ENCODE results near the gene EIF2S3.

EIF2S3 gene

DNA sequence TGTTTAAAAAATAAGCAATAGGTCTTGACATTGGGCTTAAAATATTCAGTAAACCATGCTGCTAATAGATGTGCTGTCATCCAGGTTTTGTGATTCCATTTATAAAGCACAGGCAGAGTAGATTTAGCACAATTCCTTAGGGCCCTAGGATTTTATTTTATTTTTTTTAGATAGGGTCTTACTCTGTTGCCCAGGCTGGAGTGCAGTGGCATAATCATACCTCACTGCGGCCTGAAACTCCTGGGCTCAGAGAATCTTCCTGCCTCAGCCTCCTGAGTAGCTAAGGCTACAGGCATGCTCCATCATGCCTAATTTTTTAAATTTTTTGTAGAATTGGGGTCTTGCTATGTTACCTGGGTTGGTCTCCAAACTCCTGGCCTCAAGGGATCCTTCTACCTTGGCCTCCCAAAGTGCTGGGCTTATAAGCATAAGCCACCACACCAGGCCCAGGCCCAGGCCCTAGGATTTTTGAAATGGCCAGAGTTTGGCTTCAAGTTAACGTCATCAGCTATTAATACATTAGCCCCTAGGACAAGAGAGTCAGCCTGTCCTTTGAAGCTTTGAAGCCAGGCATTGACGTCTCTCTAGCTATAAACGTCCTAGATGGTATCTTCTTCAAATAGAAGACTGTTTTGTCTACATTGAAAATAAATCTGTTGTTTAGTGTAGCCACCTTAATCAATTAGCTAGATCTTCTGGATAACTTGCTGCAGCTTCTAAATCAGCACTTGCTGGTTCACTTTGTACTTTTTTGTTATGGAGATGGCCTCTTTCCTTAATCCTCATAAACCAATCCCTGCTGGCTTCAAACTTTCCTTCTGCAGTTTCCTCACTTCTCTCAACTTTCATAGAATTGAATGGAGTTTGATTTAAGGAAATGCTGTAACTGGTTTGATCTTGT lies 35.8 kb downstream of the EIF2S3 start:
- no peak for ATAC-seq
- TF ChIP-seq ZNF565 (CRISPR knock-in tag; conservative IDR thresholded peaks at IDR 0.05; ENCODE audit: low read depth) (no peak), ARNTL (CRISPR knock-in tag; IDR thresholded peaks at IDR 0.05; ENCODE audit: borderline replicate concordance, low read depth) (no peak), ISL1 (CRISPR knock-in tag; IDR thresholded peaks at IDR 0.05) (no peak)

DNA sequence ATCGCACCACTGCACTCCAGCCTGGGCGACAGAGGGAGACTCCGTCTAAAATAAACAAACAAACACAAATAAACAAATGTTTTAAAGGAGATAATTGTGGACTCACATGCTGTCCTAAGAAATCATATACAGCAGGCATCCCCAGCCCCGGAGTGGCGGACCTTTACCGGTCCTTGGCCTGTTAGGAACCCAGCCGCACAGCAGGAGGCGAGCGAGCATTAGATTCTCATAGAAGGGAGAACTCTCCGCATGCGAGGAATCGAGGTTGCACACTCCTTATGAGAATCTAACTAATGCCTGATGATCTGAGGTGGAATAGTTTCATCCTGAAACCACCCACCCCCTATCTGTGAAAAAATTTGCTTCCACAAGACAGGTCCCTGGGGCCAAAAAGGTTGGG lies 39.0 kb downstream of the EIF2S3 start:
- no peak for ATAC-seq
- TF ChIP-seq, protein P1, sequence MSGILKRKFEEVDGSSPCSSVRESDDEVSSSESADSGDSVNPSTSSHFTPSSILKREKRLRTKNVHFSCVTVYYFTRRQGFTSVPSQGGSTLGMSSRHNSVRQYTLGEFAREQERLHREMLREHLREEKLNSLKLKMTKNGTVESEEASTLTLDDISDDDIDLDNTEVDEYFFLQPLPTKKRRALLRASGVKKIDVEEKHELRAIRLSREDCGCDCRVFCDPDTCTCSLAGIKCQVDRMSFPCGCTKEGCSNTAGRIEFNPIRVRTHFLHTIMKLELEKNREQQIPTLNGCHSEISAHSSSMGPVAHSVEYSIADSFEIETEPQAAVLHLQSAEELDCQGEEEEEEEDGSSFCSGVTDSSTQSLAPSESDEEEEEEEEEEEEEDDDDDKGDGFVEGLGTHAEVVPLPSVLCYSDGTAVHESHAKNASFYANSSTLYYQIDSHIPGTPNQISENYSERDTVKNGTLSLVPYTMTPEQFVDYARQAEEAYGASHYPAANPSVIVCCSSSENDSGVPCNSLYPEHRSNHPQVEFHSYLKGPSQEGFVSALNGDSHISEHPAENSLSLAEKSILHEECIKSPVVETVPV (CRISPR knock-in tag; IDR thresholded peaks at IDR 0.05) = no peak
- TF ChIP-seq GLIS3 (CRISPR knock-in tag; IDR thresholded peaks at IDR 0.05) = no peak
- TF ChIP-seq, protein P2, sequence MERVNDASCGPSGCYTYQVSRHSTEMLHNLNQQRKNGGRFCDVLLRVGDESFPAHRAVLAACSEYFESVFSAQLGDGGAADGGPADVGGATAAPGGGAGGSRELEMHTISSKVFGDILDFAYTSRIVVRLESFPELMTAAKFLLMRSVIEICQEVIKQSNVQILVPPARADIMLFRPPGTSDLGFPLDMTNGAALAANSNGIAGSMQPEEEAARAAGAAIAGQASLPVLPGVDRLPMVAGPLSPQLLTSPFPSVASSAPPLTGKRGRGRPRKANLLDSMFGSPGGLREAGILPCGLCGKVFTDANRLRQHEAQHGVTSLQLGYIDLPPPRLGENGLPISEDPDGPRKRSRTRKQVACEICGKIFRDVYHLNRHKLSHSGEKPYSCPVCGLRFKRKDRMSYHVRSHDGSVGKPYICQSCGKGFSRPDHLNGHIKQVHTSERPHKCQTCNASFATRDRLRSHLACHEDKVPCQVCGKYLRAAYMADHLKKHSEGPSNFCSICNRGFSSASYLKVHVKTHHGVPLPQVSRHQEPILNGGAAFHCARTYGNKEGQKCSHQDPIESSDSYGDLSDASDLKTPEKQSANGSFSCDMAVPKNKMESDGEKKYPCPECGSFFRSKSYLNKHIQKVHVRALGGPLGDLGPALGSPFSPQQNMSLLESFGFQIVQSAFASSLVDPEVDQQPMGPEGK (CRISPR knock-in tag; IDR thresholded peaks at IDR 0.05; ENCODE audit: borderline replicate concordance) = no peak
- TF ChIP-seq ZFP30 (CRISPR knock-in tag; IDR thresholded peaks at IDR 0.05) = no peak
- no peak for TF ChIP-seq PPARA (CRISPR knock-in tag; IDR thresholded peaks at IDR 0.05; ENCODE audit: borderline replicate concordance)
- TF ChIP-seq TOX (CRISPR knock-in tag; IDR thresholded peaks at IDR 0.05; ENCODE audit: borderline replicate concordance) = no peak
- no peak for TF ChIP-seq ARNTL (CRISPR knock-in tag; IDR thresholded peaks at IDR 0.05; ENCODE audit: borderline replicate concordance, low read depth)
- TF ChIP-seq, protein P3, sequence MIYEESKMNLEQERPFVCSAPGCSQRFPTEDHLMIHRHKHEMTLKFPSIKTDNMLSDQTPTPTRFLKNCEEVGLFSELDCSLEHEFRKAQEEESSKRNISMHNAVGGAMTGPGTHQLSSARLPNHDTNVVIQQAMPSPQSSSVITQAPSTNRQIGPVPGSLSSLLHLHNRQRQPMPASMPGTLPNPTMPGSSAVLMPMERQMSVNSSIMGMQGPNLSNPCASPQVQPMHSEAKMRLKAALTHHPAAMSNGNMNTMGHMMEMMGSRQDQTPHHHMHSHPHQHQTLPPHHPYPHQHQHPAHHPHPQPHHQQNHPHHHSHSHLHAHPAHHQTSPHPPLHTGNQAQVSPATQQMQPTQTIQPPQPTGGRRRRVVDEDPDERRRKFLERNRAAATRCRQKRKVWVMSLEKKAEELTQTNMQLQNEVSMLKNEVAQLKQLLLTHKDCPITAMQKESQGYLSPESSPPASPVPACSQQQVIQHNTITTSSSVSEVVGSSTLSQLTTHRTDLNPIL (CRISPR knock-in tag; IDR thresholded peaks at IDR 0.05; ENCODE audit: low read depth) = no peak
- TF ChIP-seq BACH2 (CRISPR knock-in tag; IDR thresholded peaks at IDR 0.05; ENCODE audit: borderline replicate concordance) = no peak
- no peak for TF ChIP-seq ZNF70 (CRISPR knock-in tag; IDR thresholded peaks at IDR 0.05)
- TF ChIP-seq, protein P4, sequence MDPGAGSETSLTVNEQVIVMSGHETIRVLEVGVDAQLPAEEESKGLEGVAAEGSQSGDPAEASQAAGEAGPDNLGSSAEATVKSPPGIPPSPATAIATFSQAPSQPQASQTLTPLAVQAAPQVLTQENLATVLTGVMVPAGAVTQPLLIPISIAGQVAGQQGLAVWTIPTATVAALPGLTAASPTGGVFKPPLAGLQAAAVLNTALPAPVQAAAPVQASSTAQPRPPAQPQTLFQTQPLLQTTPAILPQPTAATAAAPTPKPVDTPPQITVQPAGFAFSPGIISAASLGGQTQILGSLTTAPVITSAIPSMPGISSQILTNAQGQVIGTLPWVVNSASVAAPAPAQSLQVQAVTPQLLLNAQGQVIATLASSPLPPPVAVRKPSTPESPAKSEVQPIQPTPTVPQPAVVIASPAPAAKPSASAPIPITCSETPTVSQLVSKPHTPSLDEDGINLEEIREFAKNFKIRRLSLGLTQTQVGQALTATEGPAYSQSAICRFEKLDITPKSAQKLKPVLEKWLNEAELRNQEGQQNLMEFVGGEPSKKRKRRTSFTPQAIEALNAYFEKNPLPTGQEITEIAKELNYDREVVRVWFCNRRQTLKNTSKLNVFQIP (CRISPR knock-in tag; IDR thresholded peaks at IDR 0.05; ENCODE audit: borderline replicate concordance, low read depth) = no peak
- no peak for TF ChIP-seq TCF4 (CRISPR knock-in tag; IDR thresholded peaks at IDR 0.05; ENCODE audit: borderline replicate concordance)
- no peak for TF ChIP-seq ESRRG (CRISPR knock-in tag; IDR thresholded peaks at IDR 0.05)
- TF ChIP-seq SNAI2 (CRISPR knock-in tag; IDR thresholded peaks at IDR 0.05) = no peak
- TF ChIP-seq, protein P5, sequence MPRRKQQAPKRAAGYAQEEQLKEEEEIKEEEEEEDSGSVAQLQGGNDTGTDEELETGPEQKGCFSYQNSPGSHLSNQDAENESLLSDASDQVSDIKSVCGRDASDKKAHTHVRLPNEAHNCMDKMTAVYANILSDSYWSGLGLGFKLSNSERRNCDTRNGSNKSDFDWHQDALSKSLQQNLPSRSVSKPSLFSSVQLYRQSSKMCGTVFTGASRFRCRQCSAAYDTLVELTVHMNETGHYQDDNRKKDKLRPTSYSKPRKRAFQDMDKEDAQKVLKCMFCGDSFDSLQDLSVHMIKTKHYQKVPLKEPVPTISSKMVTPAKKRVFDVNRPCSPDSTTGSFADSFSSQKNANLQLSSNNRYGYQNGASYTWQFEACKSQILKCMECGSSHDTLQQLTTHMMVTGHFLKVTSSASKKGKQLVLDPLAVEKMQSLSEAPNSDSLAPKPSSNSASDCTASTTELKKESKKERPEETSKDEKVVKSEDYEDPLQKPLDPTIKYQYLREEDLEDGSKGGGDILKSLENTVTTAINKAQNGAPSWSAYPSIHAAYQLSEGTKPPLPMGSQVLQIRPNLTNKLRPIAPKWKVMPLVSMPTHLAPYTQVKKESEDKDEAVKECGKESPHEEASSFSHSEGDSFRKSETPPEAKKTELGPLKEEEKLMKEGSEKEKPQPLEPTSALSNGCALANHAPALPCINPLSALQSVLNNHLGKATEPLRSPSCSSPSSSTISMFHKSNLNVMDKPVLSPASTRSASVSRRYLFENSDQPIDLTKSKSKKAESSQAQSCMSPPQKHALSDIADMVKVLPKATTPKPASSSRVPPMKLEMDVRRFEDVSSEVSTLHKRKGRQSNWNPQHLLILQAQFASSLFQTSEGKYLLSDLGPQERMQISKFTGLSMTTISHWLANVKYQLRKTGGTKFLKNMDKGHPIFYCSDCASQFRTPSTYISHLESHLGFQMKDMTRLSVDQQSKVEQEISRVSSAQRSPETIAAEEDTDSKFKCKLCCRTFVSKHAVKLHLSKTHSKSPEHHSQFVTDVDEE (CRISPR knock-in tag; IDR thresholded peaks at IDR 0.05) = no peak
- no peak for TF ChIP-seq ZNF8 (CRISPR knock-in tag; IDR thresholded peaks at IDR 0.05)
- no peak for TF ChIP-seq CSDC2 (CRISPR knock-in tag; IDR thresholded peaks at IDR 0.05)
- no peak for TF ChIP-seq RARB (CRISPR knock-in tag; IDR thresholded peaks at IDR 0.05)
- TF ChIP-seq OSR1 (CRISPR knock-in tag; IDR thresholded peaks at IDR 0.05) = no peak

Data from SK-N-SH treated with all-trans-retinoic acid at 6 μM for 48 hours (cell line).